ENCODE data around the gene PTCD2. TPM values are rescaled to one million over a fixed set of nuclear protein-coding genes. Genes with fewer than 3 reads are reported as not detected.

The PTCD2 gene
- total RNA-seq, 1 donor from 2014 or later = 17.3 TPM

DNA sequence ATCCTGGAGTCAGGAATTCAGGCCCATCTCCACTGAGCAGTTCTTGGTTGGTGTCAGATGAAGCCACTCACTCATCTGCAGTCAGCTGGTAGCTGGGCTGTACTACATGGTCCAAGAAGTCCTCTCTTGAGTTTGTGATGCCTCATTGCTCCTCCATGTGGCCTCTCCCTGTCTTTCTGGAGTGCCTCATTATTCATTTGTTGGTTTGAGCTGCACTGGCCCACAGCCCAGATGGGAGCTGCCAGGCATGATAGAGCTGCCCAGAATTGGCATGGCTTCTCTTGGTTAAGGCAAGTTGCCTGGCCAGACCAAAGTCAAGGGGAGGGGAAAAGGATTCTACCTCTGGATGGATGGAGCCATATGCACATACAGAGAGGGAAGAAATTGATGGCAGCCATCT lies 8.0 kb downstream of the PTCD2 start:
- peak; percentile 84 for DNase-seq (ENCODE audit: low spot score)
- intact Hi-C loops (cut with DNase I) = no loop called here

GRCh38 chr5:72330712-72331111 lies 10.5 kb downstream of the PTCD2 start:
- intact Hi-C loops (cut with DNase I) = no loop called here
- no peak for DNase-seq (ENCODE audit: low spot score)

DNA sequence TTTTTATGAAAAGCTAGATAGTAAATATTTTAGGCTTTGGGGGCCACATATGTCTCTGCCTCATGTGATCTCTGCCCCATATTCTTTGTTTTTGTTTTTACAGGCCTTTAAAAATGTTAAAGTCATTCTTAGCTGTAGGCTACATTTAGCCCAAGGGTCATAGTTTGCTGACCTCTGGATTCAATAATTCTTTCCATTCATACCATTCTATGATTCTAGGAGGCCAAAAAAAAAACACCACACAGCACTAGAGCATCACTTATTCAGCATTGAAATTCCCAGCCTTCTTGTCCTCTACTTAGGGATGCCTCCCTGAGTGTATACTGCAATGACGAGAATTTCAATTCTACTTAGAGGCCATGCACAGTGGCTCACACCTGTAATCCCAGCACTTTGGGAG lies 17.0 kb downstream of the PTCD2 start:
- intact Hi-C loops (cut with DNase I) = no loop called here
- DNase-seq (ENCODE audit: low spot score) = no peak

DNA sequence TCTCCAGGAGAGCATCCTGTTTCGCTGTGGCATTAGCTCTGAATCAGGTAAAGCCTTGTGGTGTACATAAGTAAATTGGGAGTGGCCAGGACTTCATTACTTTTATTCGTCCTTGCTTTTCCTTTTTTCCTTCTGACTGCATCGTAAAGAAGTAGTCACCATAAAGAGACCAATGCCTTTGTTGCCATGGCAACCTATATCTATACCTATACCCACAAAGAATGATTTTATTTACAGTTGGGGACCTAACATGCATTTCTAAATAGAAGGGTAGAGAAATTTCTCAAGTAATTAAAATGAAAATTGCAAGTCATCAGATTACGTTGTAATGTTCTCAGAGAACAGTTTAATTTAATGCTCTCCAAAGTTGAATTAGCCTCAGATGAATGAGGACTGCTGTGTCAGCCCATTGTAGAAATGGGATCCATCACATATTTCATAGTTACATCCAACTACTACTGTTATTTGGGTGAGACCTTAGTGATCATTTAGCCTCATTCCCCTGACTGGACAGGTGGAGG lies 18.6 kb downstream of the PTCD2 start:
- DNase-seq (ENCODE audit: low spot score) = no peak
- intact Hi-C loops (cut with DNase I) = no loop called here

DNA sequence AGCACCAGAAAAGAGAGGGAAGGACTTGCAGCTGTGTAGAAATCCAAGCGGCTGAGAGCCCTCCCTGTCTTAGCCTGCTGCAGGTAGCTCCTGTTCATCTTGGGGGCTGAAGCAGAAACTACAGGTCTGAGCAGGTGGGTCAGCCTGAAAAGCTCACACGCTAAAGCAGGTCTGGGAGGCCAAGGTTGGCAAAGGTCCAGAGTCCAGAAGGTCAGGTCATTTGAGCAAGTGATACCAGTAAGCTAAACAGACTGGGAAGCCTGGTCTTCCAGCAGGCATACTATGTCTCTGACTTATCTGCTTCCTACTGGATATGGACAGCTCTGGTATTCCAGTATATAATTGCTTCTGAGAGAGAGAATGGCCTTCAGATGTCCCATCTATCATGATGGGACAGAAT lies 26.2 kb downstream of the PTCD2 start:
- intact Hi-C loops (cut with DNase I) = no loop called here
- no peak for DNase-seq (ENCODE audit: low spot score)

- intact Hi-C loops (cut with DNase I) = no loop called here
- DNase-seq (ENCODE audit: low spot score) = no peak
These were observed 27.7 kb downstream of the PTCD2 start for GRCh38 chr5:72347801-72348308.

DNA sequence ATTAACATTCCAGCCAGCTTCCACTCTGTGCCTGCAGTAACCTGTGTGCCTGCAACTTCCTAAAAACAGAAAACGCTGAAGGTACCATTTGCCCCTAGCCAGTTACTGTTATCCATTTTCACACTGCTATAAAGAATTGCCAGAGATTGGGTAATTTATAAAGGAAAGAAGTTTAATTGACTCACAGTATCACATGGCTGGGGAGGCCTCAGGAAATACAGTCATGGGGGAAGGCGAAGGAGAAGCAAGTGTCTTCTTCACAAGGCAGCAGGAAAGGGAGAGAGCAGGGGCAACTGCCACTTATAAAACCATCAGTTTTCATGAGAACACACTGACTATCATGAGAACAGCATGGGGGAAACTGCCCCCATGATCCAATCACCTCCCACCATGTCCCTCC lies 31.2 kb downstream of the PTCD2 start:
- intact Hi-C loops (cut with DNase I) = no loop called here
- DNase-seq (ENCODE audit: low spot score) = no peak

- DNase-seq (ENCODE audit: low spot score) = no peak
- intact Hi-C loops (cut with DNase I) = no loop called here
These were observed 32.4 kb downstream of the PTCD2 start for GRCh38 chr5:72352616-72353015.

DNA sequence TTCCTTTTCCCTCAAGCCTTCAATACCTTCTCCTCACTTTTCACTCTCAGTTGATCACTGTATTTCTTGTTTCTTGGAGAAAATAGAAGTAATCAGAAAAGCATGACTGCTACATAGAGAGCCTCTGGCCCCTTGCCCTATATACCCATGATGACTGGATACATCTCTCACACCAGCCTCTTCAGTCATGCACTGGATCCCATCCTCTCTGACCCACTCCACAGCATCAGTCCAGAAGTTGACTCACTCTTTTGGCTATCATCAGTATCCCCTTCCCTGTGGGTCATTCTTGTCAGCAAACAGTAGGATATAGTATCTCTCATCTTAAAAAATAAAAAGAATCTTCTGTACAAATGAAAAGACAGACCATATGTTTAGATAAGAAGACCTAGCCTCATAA lies 32.9 kb downstream of the PTCD2 start:
- intact Hi-C loops (cut with DNase I) = no loop called here
- DNase-seq (ENCODE audit: low spot score) = no peak

DNA sequence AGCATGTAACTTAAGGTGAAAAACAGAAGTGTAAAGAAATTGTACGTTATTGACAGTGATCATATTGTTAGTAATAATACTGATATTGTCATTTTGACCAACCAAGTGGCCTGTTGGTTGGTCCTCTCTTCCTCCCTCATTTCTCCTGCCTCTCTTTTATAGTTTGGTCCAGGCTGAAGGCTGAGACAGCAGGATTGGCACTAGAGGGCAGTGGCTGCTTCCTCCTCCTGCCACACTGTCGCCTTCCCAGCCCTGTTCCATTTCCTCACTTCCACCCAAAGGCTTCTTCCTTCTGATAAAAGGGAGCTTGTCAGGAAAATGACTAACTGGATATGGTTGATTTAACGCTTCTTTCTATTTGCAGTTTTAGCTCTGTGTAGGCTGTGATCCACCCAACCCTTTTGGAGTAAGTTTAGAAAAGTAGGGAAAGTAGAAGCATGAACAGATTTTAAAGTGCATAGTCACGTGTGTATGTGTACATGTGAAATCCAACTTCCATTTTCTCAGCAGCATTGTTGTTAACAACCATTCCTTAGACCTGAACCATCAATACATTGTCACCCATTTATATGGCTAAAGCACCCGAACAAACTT lies 35.6 kb downstream of the PTCD2 start:
- intact Hi-C loops (cut with DNase I) = no loop called here
- DNase-seq (ENCODE audit: low spot score) = no peak

DNA sequence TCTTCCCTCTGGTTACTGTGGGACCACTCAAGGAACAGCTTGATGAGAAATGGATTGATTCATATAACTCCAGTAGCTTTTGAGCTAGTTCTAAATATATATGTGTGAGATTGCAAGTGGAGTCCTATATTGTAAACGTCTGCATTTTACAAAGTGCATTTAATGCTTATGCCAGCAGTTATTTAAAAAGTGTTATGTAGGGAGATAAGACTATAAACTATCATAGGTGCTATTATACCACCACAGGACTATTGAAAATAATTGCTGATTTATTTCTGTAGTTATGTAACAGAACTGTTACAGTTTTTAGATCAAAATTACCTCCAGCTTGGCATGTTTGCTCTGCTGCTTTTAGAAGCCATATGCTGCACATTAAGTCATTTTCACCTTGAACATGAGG lies 36.2 kb downstream of the PTCD2 start:
- intact Hi-C loops (cut with DNase I) = no loop called here
- no peak for DNase-seq (ENCODE audit: low spot score)

DNA sequence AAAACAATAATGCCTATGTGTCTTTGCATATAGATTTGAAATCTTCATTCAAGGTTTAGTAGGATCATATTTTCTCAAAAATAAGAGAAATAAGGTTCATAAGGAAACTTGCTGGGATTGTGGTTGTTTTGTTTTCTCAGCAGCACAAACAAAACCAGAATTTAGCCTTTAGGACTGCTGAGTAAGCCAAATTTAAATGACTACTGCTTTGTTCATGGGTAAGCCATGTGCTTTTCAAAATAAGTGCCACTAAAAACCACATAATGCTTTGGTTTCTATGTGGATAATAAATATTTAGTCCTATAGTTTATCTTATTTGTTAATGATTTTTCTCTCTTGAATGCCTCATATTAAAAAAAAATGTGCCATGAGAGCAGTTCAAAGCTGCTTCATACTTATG lies 38.8 kb downstream of the PTCD2 start:
- intact Hi-C loops (cut with DNase I) = no loop called here
- no peak for DNase-seq (ENCODE audit: low spot score)

DNA sequence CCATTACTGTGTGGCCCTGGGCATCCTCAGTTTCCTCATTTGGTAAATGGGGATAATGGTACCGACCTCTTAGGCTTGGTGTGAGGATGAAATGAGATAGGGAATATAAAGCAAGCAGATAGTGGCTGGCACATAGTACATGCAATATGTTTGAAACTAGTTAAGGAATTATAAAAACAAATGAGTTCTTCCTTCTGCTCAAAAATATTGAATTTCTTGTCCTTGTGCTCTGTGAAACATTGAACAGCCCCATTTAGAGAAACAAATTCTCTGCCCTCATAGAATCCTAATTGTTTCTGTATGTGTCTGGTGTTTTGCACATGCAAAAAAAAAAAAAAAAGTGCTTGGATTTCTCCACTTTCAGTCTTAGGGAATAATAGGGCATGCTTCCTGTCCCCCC lies 39.7 kb downstream of the PTCD2 start:
- no peak for DNase-seq (ENCODE audit: low spot score)
- intact Hi-C loops (cut with DNase I) = no loop called here

DNA sequence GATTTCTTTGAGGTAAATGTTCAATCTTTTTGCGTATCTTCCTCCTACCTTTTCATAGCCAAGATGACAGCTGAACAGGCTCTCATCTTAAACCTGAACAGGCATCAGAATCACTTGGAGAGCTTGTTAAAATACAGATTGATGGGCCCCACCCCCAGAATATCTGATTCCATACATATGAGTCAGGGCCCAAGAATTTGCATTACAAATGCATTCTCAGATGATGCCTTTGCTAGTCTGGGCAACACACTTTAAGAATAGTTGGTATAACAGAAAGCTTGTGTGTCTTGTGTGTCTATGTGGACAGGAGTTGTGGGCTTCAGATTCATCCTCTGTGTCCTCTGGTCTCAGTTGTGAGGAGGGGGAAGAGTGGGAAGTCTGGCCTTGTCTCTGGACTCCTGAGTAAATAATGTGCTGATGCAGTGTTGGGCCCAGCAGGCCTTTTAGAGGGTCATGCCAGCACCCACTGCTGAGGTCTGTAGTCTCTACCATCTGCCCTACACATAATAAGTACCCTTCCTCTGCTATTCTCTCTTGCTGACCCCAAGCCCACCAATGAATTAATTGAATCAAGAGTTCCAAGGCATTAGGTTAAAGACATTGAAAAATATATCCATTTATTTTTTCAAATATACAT lies 43.1 kb downstream of the PTCD2 start:
- no peak for DNase-seq (ENCODE audit: low spot score)
- intact Hi-C loops (cut with DNase I) = no loop called here

- intact Hi-C loops (cut with DNase I) = no loop called here
- no peak for DNase-seq (ENCODE audit: low spot score)
These were observed 44.0 kb downstream of the PTCD2 start for GRCh38 chr5:72364171-72364570.

DNA sequence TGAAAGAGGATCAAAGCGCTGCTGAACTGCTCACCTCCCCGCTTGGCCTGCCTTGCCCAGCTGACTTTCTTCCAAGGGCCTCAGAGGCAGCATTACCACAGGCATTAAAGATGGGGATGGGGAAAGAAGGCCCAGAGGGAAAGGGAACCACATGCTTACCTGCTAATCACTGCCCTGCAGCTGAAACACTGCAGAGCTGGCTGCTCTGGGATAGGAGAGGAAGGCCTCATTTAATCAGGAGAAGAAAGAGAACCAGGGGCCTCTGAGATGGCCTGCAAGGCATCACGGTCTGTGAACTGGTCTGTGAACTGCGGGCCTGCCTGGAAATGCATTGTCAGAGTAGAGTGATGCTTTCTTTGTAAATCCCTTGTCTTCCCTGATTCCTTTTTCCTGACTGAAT lies 44.8 kb downstream of the PTCD2 start:
- intact Hi-C loops (cut with DNase I) = no loop called here

GRCh38 chr5:72366324-72366976 lies 46.3 kb downstream of the PTCD2 start:
- intact Hi-C loops (cut with DNase I) = loop anchor here (1.0 kb wide), 1 partner anchor 451 kb away; no protein-coding TSS in a partner anchor
- peak; percentile 76 for DNase-seq (ENCODE audit: low spot score)

More for the DNA sequence above, 44.8 kb downstream of the PTCD2 start:
- DNase-seq (ENCODE audit: low spot score) = no peak

- DNase-seq (ENCODE audit: low spot score) = no peak
- intact Hi-C loops (cut with DNase I) = no loop called here
These were observed 48.1 kb downstream of the PTCD2 start for GRCh38 chr5:72368271-72368670.

DNA sequence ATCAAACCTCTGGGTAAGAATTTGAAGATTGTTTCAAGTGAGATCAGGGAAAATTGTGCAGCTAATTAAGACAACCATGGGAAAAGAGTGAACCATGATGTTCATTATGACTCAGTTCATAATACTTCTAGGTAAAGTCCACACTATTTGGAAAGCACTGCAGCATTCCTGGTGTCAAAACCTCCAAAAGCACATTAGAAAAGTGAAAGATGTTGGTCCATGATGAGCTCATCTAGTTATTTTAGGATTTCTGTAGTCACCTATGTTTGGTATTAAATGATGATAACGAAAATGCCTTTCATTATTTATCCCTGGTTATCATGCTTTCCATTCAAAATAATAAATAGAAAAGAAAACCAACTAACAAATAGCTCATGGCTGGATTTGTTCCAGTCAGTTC lies 49.1 kb downstream of the PTCD2 start:
- intact Hi-C loops (cut with DNase I) = no loop called here
- DNase-seq (ENCODE audit: low spot score) = no peak

- intact Hi-C loops (cut with DNase I) = no loop called here
These were observed 49.5 kb downstream of the PTCD2 start for GRCh38 chr5:72369711-72370110.

GRCh38 chr5:72372331-72372730 lies 52.2 kb downstream of the PTCD2 start:
- DNase-seq (ENCODE audit: low spot score) = no peak
- intact Hi-C loops (cut with DNase I) = no loop called here

More at GRCh38 chr5:72369711-72370110, 49.5 kb downstream of the PTCD2 start:
- no peak for DNase-seq (ENCODE audit: low spot score)

Data from cardiac septum (tissue), 1 donor.